ENCODE data around the gene LRP1B. TPM values are rescaled to one million over a fixed set of nuclear protein-coding genes. Genes with fewer than 3 reads are reported as not detected.

Gene LRP1B
- total and polyA plus RNA-seq, 4 donors, result 0.01 to 0.84 (median 0.17) TPM

DNA sequence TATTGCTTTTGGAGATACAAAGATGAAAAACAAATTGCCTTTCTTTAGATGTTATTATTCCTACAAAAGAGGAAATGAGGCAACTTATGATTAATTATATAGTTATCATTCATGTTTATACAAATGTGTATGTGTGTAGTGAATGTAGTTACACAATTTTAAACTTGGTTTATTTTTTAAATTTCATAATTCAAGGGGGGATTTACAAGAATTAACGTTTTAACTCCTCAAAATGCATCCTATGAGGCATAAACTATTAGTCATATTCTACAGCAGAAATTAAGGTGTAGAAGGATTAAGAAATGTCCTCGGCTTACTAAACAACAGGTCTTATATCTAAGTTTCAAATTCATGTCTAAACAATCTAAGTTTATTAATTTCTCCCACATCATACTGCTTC, 1545.8 kb downstream of the LRP1B start:
- Histone ChIP-seq H3K9ac (ENCODE audit: low read depth in 1 of 2, low read length in 2 of 2) (no peak overlapping the region), H3K36me3 (ENCODE audit: control insufficient read depth in 4 of 4, insufficient read depth in 3 of 4, low read depth in 1 of 4, low read length in 3 of 4) (no peaks in the 10 kb centered on the region), H3K4me3 (ENCODE audit: low read depth in 1 of 3, low read length in 3 of 3) (no peak overlapping the region), H3K4me1 (ENCODE audit: control insufficient read depth in 4 of 4, insufficient read depth in 4 of 4, low read length in 3 of 4) (peaks cover 0 to 3% (median under 1%) of the 10 kb centered on the region in 4 donors), H3K27me3 (ENCODE audit: control insufficient read depth in 4 of 4, insufficient read depth in 4 of 4, low read length in 3 of 4) (no peaks in the 10 kb centered on the region), H3K27ac (ENCODE audit: low read depth in 1 of 2, low read length in 2 of 2) (no peak overlapping the region), H3K9me3 (ENCODE audit: control insufficient read depth in 4 of 4, low read length in 3 of 4) (no peaks in the 10 kb centered on the region)
- 28% methylated on average over 2 of the region's 2 CpGs for WGBS
- TF ChIP-seq FOXA1 (IDR thresholded peaks at IDR 0.05) (no peak), RAD21 (IDR thresholded peaks at IDR 0.05) (no peak), FOXA2 (IDR thresholded peaks at IDR 0.05) (no peak)
- no peak for DNase-seq (ENCODE audit: low spot score)

DNA sequence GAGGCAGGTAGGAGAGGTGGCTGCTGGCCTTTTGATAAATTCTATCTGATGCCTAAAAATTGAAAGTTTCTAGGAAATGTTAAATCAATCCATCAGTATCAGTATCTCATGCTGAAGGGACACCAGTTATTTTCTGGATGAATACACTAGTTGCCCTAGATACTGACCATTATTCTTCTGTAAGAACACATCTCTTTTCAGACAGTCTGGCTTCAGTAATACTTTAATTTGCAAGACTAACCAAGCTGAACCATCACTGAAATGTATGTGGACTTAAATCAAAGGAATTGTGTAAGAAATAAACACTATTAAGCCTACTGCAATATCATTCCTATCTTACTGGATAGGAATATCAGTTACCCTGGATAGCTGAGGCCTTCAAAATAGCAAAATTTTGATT, 1546.3 kb downstream of the LRP1B start:
- no peak for DNase-seq (ENCODE audit: low spot score)
- Histone ChIP-seq H3K4me1 (ENCODE audit: control insufficient read depth in 4 of 4, insufficient read depth in 4 of 4, low read length in 3 of 4) (peaks cover 0 to 3% (median under 1%) of the 10 kb centered on the region in 4 donors), H3K4me3 (ENCODE audit: low read depth in 1 of 3, low read length in 3 of 3) (no peak overlapping the region)

DNA sequence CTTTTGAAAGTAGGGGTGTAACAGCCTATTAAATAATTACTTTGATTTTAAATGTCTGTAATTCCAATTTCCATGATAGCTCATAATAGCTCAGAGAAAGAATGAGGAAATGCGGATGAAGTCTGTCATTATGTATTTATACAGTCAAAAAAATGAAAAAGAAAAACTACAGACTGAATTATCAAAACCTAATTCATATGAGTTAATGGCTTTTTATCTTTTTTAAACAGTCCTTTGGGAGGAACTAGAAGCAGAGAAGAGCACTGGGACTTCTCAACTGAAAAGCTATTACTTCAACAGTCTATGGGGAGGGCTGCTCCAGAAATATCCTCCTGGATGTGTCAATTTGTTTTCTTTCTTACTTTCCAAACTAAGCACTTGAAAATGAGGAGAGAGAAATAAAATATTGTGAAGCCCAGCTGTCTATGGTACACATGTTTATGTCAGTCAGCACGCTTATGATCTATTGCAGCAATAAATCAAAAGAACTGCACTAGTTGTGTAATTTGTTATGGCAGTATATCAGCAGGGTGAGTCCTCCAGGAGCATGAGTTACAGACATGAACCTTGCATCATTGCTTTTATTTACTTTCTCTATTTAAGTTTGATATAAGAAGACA, 1550.2 kb downstream of the LRP1B start:
- DNase-seq (ENCODE audit: low spot score), result no peak
- no peak overlapping the region for H3K27ac ChIP-seq (ENCODE audit: low read depth in 1 of 2, low read length in 2 of 2)
- H3K9ac ChIP-seq (ENCODE audit: low read depth in 1 of 2, low read length in 2 of 2), result no peak overlapping the region
- TF ChIP-seq HNF4A (conservative IDR thresholded peaks at IDR 0.05), result peak in 1 of 2 donors; percentile 45
- TF ChIP-seq JUND (IDR thresholded peaks at IDR 0.05), result peak in 1 of 2 donors; percentile 28
- TF ChIP-seq TAF1 (conservative IDR thresholded peaks at IDR 0.05), result no peak
- no peak for TF ChIP-seq SP1 (IDR thresholded peaks at IDR 0.05)
- TF ChIP-seq RAD21 (IDR thresholded peaks at IDR 0.05), result peak in 1 of 2 donors; percentile 12
- no peak for TF ChIP-seq REST (IDR thresholded peaks at IDR 0.05)
- no peak for TF ChIP-seq NR2F2 (IDR thresholded peaks at IDR 0.05)
- peak in 1 of 2 donors; percentile 43 for TF ChIP-seq RXRA (IDR thresholded peaks at IDR 0.05)
- TF ChIP-seq YY1 (IDR thresholded peaks at IDR 0.05), result peak; percentile 31
- peak; percentile 13 for TF ChIP-seq MAX (IDR thresholded peaks at IDR 0.05)
- TF ChIP-seq GABPA (IDR thresholded peaks at IDR 0.05 in 1 of 2, conservative IDR thresholded peaks at IDR 0.05 in 1 of 2), result no peak
- no peak overlapping the region for H3K4me3 ChIP-seq (ENCODE audit: low read depth in 1 of 3, low read length in 3 of 3)
- peaks cover 0 to 5% (median 3%) of the 10 kb centered on the region in 4 donors for H3K4me1 ChIP-seq (ENCODE audit: control insufficient read depth in 4 of 4, insufficient read depth in 4 of 4, low read length in 3 of 4)
- H3K36me3 ChIP-seq (ENCODE audit: control insufficient read depth in 4 of 4, insufficient read depth in 3 of 4, low read depth in 1 of 4, low read length in 3 of 4), result no peaks in the 10 kb centered on the region
- WGBS, result 53% methylated on average over 2 of the region's 2 CpGs
- no peaks in the 10 kb centered on the region for H3K9me3 ChIP-seq (ENCODE audit: control insufficient read depth in 4 of 4, low read length in 3 of 4)
- no peaks in the 10 kb centered on the region for H3K27me3 ChIP-seq (ENCODE audit: control insufficient read depth in 4 of 4, insufficient read depth in 4 of 4, low read length in 3 of 4)

More for the DNA sequence above, 1546.3 kb downstream of the LRP1B start:
- no peaks in the 10 kb centered on the region for H3K9me3 ChIP-seq (ENCODE audit: control insufficient read depth in 4 of 4, low read length in 3 of 4)
- H3K9ac ChIP-seq (ENCODE audit: low read depth in 1 of 2, low read length in 2 of 2), result no peak overlapping the region
- TF ChIP-seq SP1 (IDR thresholded peaks at IDR 0.05), result no peak
- TF ChIP-seq MAX (IDR thresholded peaks at IDR 0.05), result no peak
- TF ChIP-seq FOXA2 (IDR thresholded peaks at IDR 0.05), result no peak
- no peak overlapping the region for H3K27ac ChIP-seq (ENCODE audit: low read depth in 1 of 2, low read length in 2 of 2)
- no peaks in the 10 kb centered on the region for H3K36me3 ChIP-seq (ENCODE audit: control insufficient read depth in 4 of 4, insufficient read depth in 3 of 4, low read depth in 1 of 4, low read length in 3 of 4)
- no peaks in the 10 kb centered on the region for H3K27me3 ChIP-seq (ENCODE audit: control insufficient read depth in 4 of 4, insufficient read depth in 4 of 4, low read length in 3 of 4)
